HT1080 (cell line): ENCODE measurements around the gene ZBTB7C. TPM values are rescaled to one million over a fixed set of nuclear protein-coding genes. Genes with fewer than 3 reads are reported as not detected.

ENCODE experiments used
- DNase-seq: peaks from one replicate; pipeline ENCODE4 v3.0.0-alpha.2; 2015; ENCODE audit warnings: low read depth
- total RNA-seq: library from RNA; depleted of rRNA; stranded (reverse); fragments of >200 nt; shearing (Covaris generic); gene quantifications from 2 replicates; pipeline ENCODE4 v1.2.3, GENCODE V29; 2014

The ZBTB7C gene
- total RNA-seq, 1 experiment from 2014 or later = 0.05 TPM

GRCh38 chr18:48149020-48149685 is 260.0 kb downstream of the ZBTB7C start:
- no peak for DNase-seq

GRCh38 chr18:48142994-48143393 is 266.2 kb downstream of the ZBTB7C start:
- DNase-seq = no peak

- DNase-seq = no peak
Measured at GRCh38 chr18:48142353-48142752, 266.8 kb downstream of the ZBTB7C start.

GRCh38 chr18:48140731-48141130 is 268.5 kb downstream of the ZBTB7C start:
- DNase-seq = no peak

- DNase-seq = no peak
Measured at GRCh38 chr18:48139431-48140347, 269.5 kb downstream of the ZBTB7C start.

GRCh38 chr18:48138660-48139430 is 270.3 kb downstream of the ZBTB7C start:
- DNase-seq = no peak

GRCh38 chr18:48138210-48138609 is 271.0 kb downstream of the ZBTB7C start:
- no peak for DNase-seq

- DNase-seq = no peak
Measured at GRCh38 chr18:48137374-48138081, 271.7 kb downstream of the ZBTB7C start.

GRCh38 chr18:48136827-48137373 is 272.3 kb downstream of the ZBTB7C start:
- DNase-seq = no peak

GRCh38 chr18:48136051-48136826 is 272.9 kb downstream of the ZBTB7C start:
- DNase-seq = no peak

GRCh38 chr18:48135436-48135966 is 273.7 kb downstream of the ZBTB7C start:
- DNase-seq = no peak

GRCh38 chr18:48134609-48135008 is 274.6 kb downstream of the ZBTB7C start:
- DNase-seq = no peak

- no peak for DNase-seq
Measured at GRCh38 chr18:48133671-48134251, 275.4 kb downstream of the ZBTB7C start.

GRCh38 chr18:48132797-48133655 is 276.2 kb downstream of the ZBTB7C start:
- DNase-seq = no peak

- no peak for DNase-seq
Measured at GRCh38 chr18:48131042-48131441, 278.1 kb downstream of the ZBTB7C start.

- no peak for DNase-seq
Measured at GRCh38 chr18:48129621-48130082, 279.5 kb downstream of the ZBTB7C start.

GRCh38 chr18:48127606-48128005 is 281.6 kb downstream of the ZBTB7C start:
- DNase-seq = no peak

GRCh38 chr18:48126240-48126639 is 282.9 kb downstream of the ZBTB7C start:
- no peak for DNase-seq
